Measurements from ENCODE around the gene CACNA1F. TPM values are rescaled to one million over a fixed set of nuclear protein-coding genes. Genes with fewer than 3 reads are reported as not detected.

Gene CACNA1F
- total and polyA plus RNA-seq, 9 of the 15 experiments (the other 6 are each of a cell fraction or from before 2014, with no cell fraction given): under 0.01 to 0.41 (median 0.03) TPM; not detected in 3

DNA sequence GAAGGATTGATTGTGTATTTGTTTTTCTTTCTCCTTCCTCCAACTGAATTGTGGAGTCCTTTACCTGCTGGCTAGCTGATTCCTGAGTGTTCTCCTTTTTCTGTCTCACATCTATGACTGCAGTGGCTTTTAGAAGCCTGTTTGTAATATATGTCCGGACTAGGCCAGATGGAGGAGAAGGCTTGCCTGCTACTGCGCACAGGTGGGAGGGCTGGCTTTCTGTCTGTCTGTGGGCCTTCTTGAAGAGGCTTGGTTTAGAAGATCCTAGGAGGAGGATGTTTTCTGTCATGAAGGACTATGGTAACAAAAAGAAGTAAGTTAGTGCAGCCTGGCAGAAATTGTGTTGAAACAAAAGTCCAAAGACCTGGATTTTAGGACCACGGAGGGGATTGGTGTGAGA, 44.9 kb upstream of the CACNA1F start:
- no peaks in the 10 kb centered on the region for H4K20me1 ChIP-seq (replicated peaks; ENCODE audit: control insufficient read depth, insufficient read depth, low read length)
- FAIRE-seq: no peak
- H3K27me3 ChIP-seq (ENCODE audit: control insufficient read depth in 2 of 2, insufficient read depth in 2 of 2, low read length in 2 of 2): no peaks in the 10 kb centered on the region
- no peaks in the 10 kb centered on the region for H3K9me3 ChIP-seq (replicated peaks; ENCODE audit: control insufficient read depth, insufficient read depth, low read depth, low read length)
- H3K27ac ChIP-seq (ENCODE audit: extremely low read depth, low read depth, low read length): no peak overlapping the region
- no peak for DNase-seq (ENCODE audit: extremely low read depth in 1 of 4, low spot score in 3 of 4)
- no TSS peak for BruUV-seq (replicated peaks)
- no peaks in the 10 kb centered on the region for H3K9me1 ChIP-seq (ENCODE audit: control insufficient read depth, insufficient read depth, low read length)
- no peak for ATAC-seq
- peak overlapping the region; percentile 1; the same call in 1 of the 2 replicates for H3K4me2 ChIP-seq (ENCODE audit: insufficient read depth, low read length)
- H2AFZ ChIP-seq (ENCODE audit: low read depth, low read length): peak overlapping the region; percentile 44; the same call in 1 of the 2 replicates
- H3K36me3 ChIP-seq (ENCODE audit: control insufficient read depth, insufficient read depth, low read length): no peaks in the 10 kb centered on the region
- ChIA-PET CTCF (ENCODE audit: low intra/inter-chr PET ratio) (no interaction called here), POLR2A (no interaction called here)
- intact Hi-C loops (cut with micrococcal nuclease) (no loop called here), in situ Hi-C loops (cut with MboI) (no loop called here)
- H3K79me2 ChIP-seq (ENCODE audit: control insufficient read depth, insufficient read depth, low read length): peaks cover under 1% of the 10 kb centered on the region; the same call in 1 of the 3 replicates
- WGBS (ENCODE audit: insufficient coverage, low coverage, missing lambda C conversion rate): 29% methylated on average over 3 of the region's 3 CpGs
- TF ChIP-seq ZBTB1 (CRISPR knock-in tag; IDR thresholded peaks at IDR 0.05; ENCODE audit: borderline replicate concordance, low read depth) (no peak), RAD21 (CRISPR knock-in tag; conservative IDR thresholded peaks at IDR 0.05 in 1 of 2, IDR thresholded peaks at IDR 0.05 in 1 of 2) (no peak), NR2C2 (CRISPR knock-in tag; IDR thresholded peaks at IDR 0.05) (no peak), NR2C2 (tag; IDR thresholded peaks at IDR 0.05) (no peak)
- TF ChIP-seq, protein P1, sequence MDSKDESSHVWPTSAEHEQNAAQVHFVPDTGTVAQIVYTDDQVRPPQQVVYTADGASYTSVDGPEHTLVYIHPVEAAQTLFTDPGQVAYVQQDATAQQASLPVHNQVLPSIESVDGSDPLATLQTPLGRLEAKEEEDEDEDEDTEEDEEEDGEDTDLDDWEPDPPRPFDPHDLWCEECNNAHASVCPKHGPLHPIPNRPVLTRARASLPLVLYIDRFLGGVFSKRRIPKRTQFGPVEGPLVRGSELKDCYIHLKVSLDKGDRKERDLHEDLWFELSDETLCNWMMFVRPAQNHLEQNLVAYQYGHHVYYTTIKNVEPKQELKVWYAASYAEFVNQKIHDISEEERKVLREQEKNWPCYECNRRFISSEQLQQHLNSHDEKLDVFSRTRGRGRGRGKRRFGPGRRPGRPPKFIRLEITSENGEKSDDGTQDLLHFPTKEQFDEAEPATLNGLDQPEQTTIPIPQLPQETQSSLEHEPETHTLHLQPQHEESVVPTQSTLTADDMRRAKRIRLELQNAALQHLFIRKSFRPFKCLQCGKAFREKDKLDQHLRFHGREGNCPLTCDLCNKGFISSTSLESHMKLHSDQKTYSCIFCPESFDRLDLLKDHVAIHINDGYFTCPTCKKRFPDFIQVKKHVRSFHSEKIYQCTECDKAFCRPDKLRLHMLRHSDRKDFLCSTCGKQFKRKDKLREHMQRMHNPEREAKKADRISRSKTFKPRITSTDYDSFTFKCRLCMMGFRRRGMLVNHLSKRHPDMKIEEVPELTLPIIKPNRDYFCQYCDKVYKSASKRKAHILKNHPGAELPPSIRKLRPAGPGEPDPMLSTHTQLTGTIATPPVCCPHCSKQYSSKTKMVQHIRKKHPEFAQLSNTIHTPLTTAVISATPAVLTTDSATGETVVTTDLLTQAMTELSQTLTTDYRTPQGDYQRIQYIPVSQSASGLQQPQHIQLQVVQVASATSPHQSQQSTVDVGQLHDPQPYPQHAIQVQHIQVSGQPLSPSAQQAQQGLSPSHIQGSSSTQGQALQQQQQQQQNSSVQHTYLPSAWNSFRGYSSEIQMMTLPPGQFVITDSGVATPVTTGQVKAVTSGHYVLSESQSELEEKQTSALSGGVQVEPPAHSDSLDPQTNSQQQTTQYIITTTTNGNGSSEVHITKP (IDR thresholded peaks at IDR 0.05; ENCODE audit: partially characterized antibody): no peak
- TF ChIP-seq, protein P2, sequence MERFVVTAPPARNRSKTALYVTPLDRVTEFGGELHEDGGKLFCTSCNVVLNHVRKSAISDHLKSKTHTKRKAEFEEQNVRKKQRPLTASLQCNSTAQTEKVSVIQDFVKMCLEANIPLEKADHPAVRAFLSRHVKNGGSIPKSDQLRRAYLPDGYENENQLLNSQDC (CRISPR knock-in tag; IDR thresholded peaks at IDR 0.05): no peak
- no peak overlapping the region for H3K4me3 ChIP-seq
- H3K9ac ChIP-seq (ENCODE audit: insufficient read depth in 1 of 2, low read depth in 2 of 2, low read length in 2 of 2): no peak overlapping the region
- peaks cover 15% of the 10 kb centered on the region in 2 experiments; a peak in 3 of 5 replicates for H3K4me1 ChIP-seq (replicated peaks in 1 of 2; ENCODE audit: control insufficient read depth in 2 of 2, insufficient read depth in 2 of 2, low read length in 2 of 2)
